MM.1S (cell line): Measurements from ENCODE around the gene TAP1.

Experiments
- DNase-seq: peaks from one replicate; pipeline ENCODE4 v3.0.0-alpha.2; 2015
- H2AFZ ChIP-seq: fragments of 300-600 bp; sonication (generic); 2 replicates; pipeline ENCODE4 v1.6.0; 2016; ENCODE audit warnings: antibody characterized with exemption, low read length
- H3F3A ChIP-seq: fragments of 300-600 bp; sonication (generic); 2 replicates; pipeline ENCODE4 v1.6.1; 2016; ENCODE audit warnings: mild to moderate bottlenecking, antibody characterized with exemption, low read length, moderate library complexity, mixed read lengths; ENCODE audit not compliant: insufficient read depth
- H3K27ac ChIP-seq: fragments of 300-600 bp; sonication (generic); 2 replicates; pipeline ENCODE4 v1.5.1; 2016; ENCODE audit warnings: mild to moderate bottlenecking, low read length
- H3K27me3 ChIP-seq: fragments of 300-600 bp; sonication (generic); replicated peaks from 2 replicates; pipeline ENCODE4 v1.6.0; 2016; ENCODE audit warnings: low read length; ENCODE audit not compliant: insufficient read depth
- H3K36me3 ChIP-seq: fragments of 300-600 bp; sonication (generic); replicated peaks from 2 replicates; pipeline ENCODE4 v1.6.1; 2016; ENCODE audit warnings: mild to moderate bottlenecking, low read length, mixed read lengths; ENCODE audit not compliant: insufficient read depth
- H3K4me1 ChIP-seq: fragments of 300-600 bp; sonication (generic); 2 replicates; pipeline ENCODE4 v1.6.1; 2016; ENCODE audit warnings: low read length, mixed read lengths
- H3K4me2 ChIP-seq: fragments of 300-600 bp; sonication (generic); 2 replicates; pipeline ENCODE4 v1.6.0; 2016; ENCODE audit warnings: low read depth, low read length
- H3K4me3 ChIP-seq: fragments of 300-600 bp; sonication (generic); 2 replicates; pipeline ENCODE4 v1.5.1; 2016; ENCODE audit warnings: low read length, mixed read lengths
- H3K79me2 ChIP-seq: fragments of 300-600 bp; sonication (generic); 2 replicates; pipeline ENCODE4 v1.6.1; 2016; ENCODE audit warnings: mixed run types, low read length, mixed read lengths
- H3K9ac ChIP-seq: fragments of 300-600 bp; sonication (generic); 2 replicates; pipeline ENCODE4 v1.6.1; 2016; ENCODE audit warnings: low read length, mixed read lengths
- H3K9me2 ChIP-seq: fragments of 300-600 bp; sonication (generic); replicated peaks from 2 replicates; pipeline ENCODE4 v1.6.1; 2016; ENCODE audit warnings: mild to moderate bottlenecking, low read length, mixed read lengths; ENCODE audit not compliant: insufficient read depth
- H3K9me3 ChIP-seq: fragments of 300-600 bp; sonication (generic); replicated peaks from 2 replicates; pipeline ENCODE4 v1.6.1; 2016; ENCODE audit warnings: mild to moderate bottlenecking, low read length, mixed read lengths; ENCODE audit not compliant: insufficient read depth
- H4K20me1 ChIP-seq: fragments of 300-600 bp; sonication (generic); 2 replicates; pipeline ENCODE4 v1.6.1; 2016; ENCODE audit warnings: mild to moderate bottlenecking, low read length, moderate library complexity, mixed read lengths; ENCODE audit not compliant: insufficient read depth
- CTCF ChIP-seq: fragments of 300-600 bp; sonication (generic); IDR thresholded peaks from 2 replicates; pipeline ENCODE4 v1.5.1; 2016; ENCODE audit warnings: antibody characterized with exemption, low read length, mixed read lengths
- EZH2 ChIP-seq: fragments of 300-600 bp; sonication (generic); optimal IDR thresholded peaks from 2 replicates; pipeline ENCODE3; 2017; ENCODE audit warnings: low read depth, mild to moderate bottlenecking, antibody characterized with exemption, low read length, mixed read lengths
- EZH2phosphoT487 ChIP-seq: fragments of 300-600 bp; sonication (generic); IDR thresholded peaks from 2 replicates; pipeline ENCODE4 v1.6.1; 2018; ENCODE audit warnings: antibody characterized with exemption, low read length

Gene TAP1

DNA sequence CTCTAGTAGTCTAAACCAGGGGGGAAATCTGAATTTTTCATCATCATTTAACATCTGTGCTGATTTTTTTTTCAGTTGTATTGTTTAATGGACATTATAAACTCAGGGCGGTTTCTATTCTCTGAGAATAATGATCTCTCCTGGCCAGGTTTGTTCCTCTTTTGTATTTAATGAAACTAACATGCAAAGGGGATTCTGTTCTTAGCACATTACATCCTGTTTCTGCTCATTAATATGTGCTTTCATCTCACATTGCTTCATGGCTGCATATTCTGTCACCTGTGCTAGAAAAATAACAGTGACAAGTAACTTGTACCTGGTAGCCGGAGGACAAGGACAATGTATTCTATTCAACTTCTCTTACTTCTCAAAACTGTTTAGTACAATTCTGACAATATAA, 37.5 kb downstream of the TAP1 start:
- Histone ChIP-seq H3K27ac (peak overlapping the region; percentile 76), H3K9me3 (no peaks in the 10 kb centered on the region), H3K4me3 (peak overlapping the region; percentile 44), H4K20me1 (no peaks in the 10 kb centered on the region), H3F3A (peaks cover 17% of the 10 kb centered on the region), H3K9me2 (no peaks in the 10 kb centered on the region), H3K4me1 (peaks cover 26% of the 10 kb centered on the region), H3K4me2 (peak overlapping the region; percentile 85), H3K27me3 (no peaks in the 10 kb centered on the region), H2AFZ (peak overlapping the region; percentile 60; the same call in 1 of the 2 replicates), H3K9ac (peak overlapping the region; percentile 20; the same call in 1 of the 2 replicates), H3K36me3 (no peaks in the 10 kb centered on the region), H3K79me2 (no peaks in the 10 kb centered on the region)
- TF ChIP-seq EZH2 (no peak), EZH2phosphoT487 (no peak), CTCF (no peak)
- DNase-seq: peak; percentile 56

DNA sequence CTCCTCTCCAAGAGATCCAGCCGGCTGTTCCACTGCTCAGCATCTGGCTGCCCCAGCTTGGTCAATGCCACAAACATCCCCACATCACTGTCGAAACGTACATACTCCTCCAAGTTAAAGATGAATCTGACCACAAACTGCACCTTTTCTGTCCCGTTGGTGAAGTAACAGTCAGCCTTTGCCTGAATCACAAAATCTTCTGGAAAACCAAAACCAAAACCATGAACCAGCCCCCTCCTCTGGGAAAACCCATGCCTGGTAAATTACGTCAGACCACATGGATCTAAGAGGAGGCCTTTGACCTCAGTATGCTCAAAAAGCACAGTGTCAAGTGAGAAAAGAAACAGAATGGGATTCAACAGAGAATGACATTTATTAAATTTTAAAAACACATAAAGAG, 38.4 kb downstream of the TAP1 start:
- no peaks in the 10 kb centered on the region for H3K27me3 ChIP-seq
- no peaks in the 10 kb centered on the region for H4K20me1 ChIP-seq
- TF ChIP-seq CTCF: no peak
- no peak for DNase-seq
- H3K9me2 ChIP-seq: no peaks in the 10 kb centered on the region
- H3F3A ChIP-seq: peaks cover 17% of the 10 kb centered on the region
- H3K4me1 ChIP-seq: peaks cover 26% of the 10 kb centered on the region
- H3K9ac ChIP-seq: no peak overlapping the region
- H3K9me3 ChIP-seq: no peaks in the 10 kb centered on the region
- no peak overlapping the region; the same call in 1 of the 2 replicates for H3K27ac ChIP-seq
- H3K79me2 ChIP-seq: no peaks in the 10 kb centered on the region
- H2AFZ ChIP-seq: no peak overlapping the region
- no peak overlapping the region; the same call in 1 of the 2 replicates for H3K4me3 ChIP-seq
- peak overlapping the region; percentile 85; the same call in 1 of the 2 replicates for H3K4me2 ChIP-seq
- H3K36me3 ChIP-seq: no peaks in the 10 kb centered on the region

GRCh38 chr6:32814145-32814544, 39.4 kb downstream of the TAP1 start:
- H3K27ac ChIP-seq: no peak overlapping the region
- no peak overlapping the region for H3K4me2 ChIP-seq
- no peaks in the 10 kb centered on the region for H3K36me3 ChIP-seq
- H4K20me1 ChIP-seq: no peaks in the 10 kb centered on the region
- TF ChIP-seq EZH2 (no peak), CTCF (no peak), EZH2phosphoT487 (no peak)
- no peaks in the 10 kb centered on the region for H3K79me2 ChIP-seq
- DNase-seq: no peak
- H3K4me3 ChIP-seq: no peak overlapping the region
- no peaks in the 10 kb centered on the region for H3K9me3 ChIP-seq
- no peaks in the 10 kb centered on the region for H3K9me2 ChIP-seq
- H3K27me3 ChIP-seq: no peaks in the 10 kb centered on the region
- no peak overlapping the region for H3K9ac ChIP-seq
- H3F3A ChIP-seq: peaks cover 17% of the 10 kb centered on the region
- no peak overlapping the region for H2AFZ ChIP-seq
- H3K4me1 ChIP-seq: peaks cover 26% of the 10 kb centered on the region
